NT2/D1 (cell line): ENCODE measurements around the gene CTBP2.
A peak's percentile ranks its signal among the peaks of the same experiment; 100 is the strongest.

Experiments
- DNase-seq: peaks from one replicate; pipeline ENCODE4 v3.0.0-alpha.2; 2011; ENCODE audit warnings: low read depth, low spot score
- H3K27me3 ChIP-seq: 2 replicates; pipeline ENCODE4 v1.6.0; 2011; ENCODE audit warnings: mild to moderate bottlenecking; ENCODE audit not compliant: insufficient read length, insufficient read depth
- H3K36me3 ChIP-seq: 2 replicates; pipeline ENCODE4 v1.6.1; 2011; ENCODE audit warnings: mild to moderate bottlenecking, low read length, mixed read lengths; ENCODE audit not compliant: insufficient read depth, insufficient read length
- H3K4me1 ChIP-seq: 2 replicates; pipeline ENCODE4 v1.5.1; 2011; ENCODE audit not compliant: insufficient read depth, insufficient read length
- H3K4me3 ChIP-seq: 2 replicates; pipeline ENCODE4 v1.5.1; 2011; ENCODE audit warnings: low read depth; ENCODE audit not compliant: insufficient read length
- H3K9ac ChIP-seq: 2 replicates; pipeline ENCODE4 v1.6.0; 2011; ENCODE audit warnings: low read depth; ENCODE audit not compliant: insufficient read length
- H3K9me3 ChIP-seq: 2 replicates; pipeline ENCODE4 v1.5.1; 2011; ENCODE audit warnings: mild to moderate bottlenecking, low read length; ENCODE audit not compliant: insufficient read depth
- SUZ12 ChIP-seq: IDR thresholded peaks from 2 replicates; pipeline ENCODE4 v1.6.1; 2011; ENCODE audit not compliant: insufficient read length, insufficient read depth; ENCODE audit errors: extremely low read depth
- YY1 ChIP-seq: IDR thresholded peaks from 2 replicates; pipeline ENCODE4 v1.6.1; 2011; ENCODE audit not compliant: insufficient read length, insufficient read depth
- ZNF274 ChIP-seq: IDR thresholded peaks from 2 replicates; pipeline ENCODE4 v1.6.1; 2011; ENCODE audit warnings: mild to moderate bottlenecking, low read depth, low read length

The CTBP2 gene

GRCh38 chr10:125048094-125048864 is 112.1 kb downstream of the CTBP2 start:
- DNase-seq: peak; percentile 59
- Histone ChIP-seq H3K27me3 (no peaks in the 10 kb centered on the region), H3K4me3 (no peak overlapping the region), H3K9me3 (no peaks in the 10 kb centered on the region), H3K9ac (peak overlapping the region; percentile 56), H3K36me3 (peaks cover 31% of the 10 kb centered on the region), H3K4me1 (peaks cover 9% of the 10 kb centered on the region)
- no peak for TF ChIP-seq YY1
- TF ChIP-seq SUZ12: no peak
- no peak for TF ChIP-seq ZNF274

GRCh38 chr10:125043841-125044658 is 116.3 kb downstream of the CTBP2 start:
- Histone ChIP-seq H3K9ac (no peak overlapping the region), H3K9me3 (no peaks in the 10 kb centered on the region), H3K4me3 (no peak overlapping the region), H3K36me3 (peaks cover 15% of the 10 kb centered on the region), H3K27me3 (no peaks in the 10 kb centered on the region), H3K4me1 (peaks cover 12% of the 10 kb centered on the region)
- DNase-seq: no peak
- TF ChIP-seq YY1 (no peak), SUZ12 (no peak), ZNF274 (no peak)

GRCh38 chr10:125041856-125042506 is 118.4 kb downstream of the CTBP2 start:
- no peak for DNase-seq
- Histone ChIP-seq H3K4me1 (peaks cover 15% of the 10 kb centered on the region), H3K27me3 (no peaks in the 10 kb centered on the region), H3K9me3 (no peaks in the 10 kb centered on the region), H3K4me3 (no peak overlapping the region), H3K9ac (no peak overlapping the region), H3K36me3 (peaks cover 23% of the 10 kb centered on the region)
- TF ChIP-seq ZNF274 (no peak), SUZ12 (no peak), YY1 (no peak)

- H3K4me1 ChIP-seq: peaks cover 15% of the 10 kb centered on the region
- H3K9ac ChIP-seq: no peak overlapping the region
- no peaks in the 10 kb centered on the region for H3K9me3 ChIP-seq
- no peaks in the 10 kb centered on the region for H3K27me3 ChIP-seq
- peaks cover 35% of the 10 kb centered on the region for H3K36me3 ChIP-seq
- TF ChIP-seq SUZ12: no peak
- TF ChIP-seq YY1: no peak
- TF ChIP-seq ZNF274: no peak
- no peak for DNase-seq
- H3K4me3 ChIP-seq: no peak overlapping the region
Measured at GRCh38 chr10:125039354-125039769, 121.0 kb downstream of the CTBP2 start.

- H3K27me3 ChIP-seq: no peaks in the 10 kb centered on the region
- DNase-seq: no peak
- H3K36me3 ChIP-seq: peaks cover 28% of the 10 kb centered on the region
- H3K9me3 ChIP-seq: no peaks in the 10 kb centered on the region
- TF ChIP-seq ZNF274 (no peak), SUZ12 (no peak), YY1 (no peak)
- H3K4me3 ChIP-seq: no peak overlapping the region
- H3K9ac ChIP-seq: no peak overlapping the region
- peaks cover 12% of the 10 kb centered on the region for H3K4me1 ChIP-seq
Measured at GRCh38 chr10:125038637-125039036, 121.7 kb downstream of the CTBP2 start.

GRCh38 chr10:125037145-125037877 is 123.1 kb downstream of the CTBP2 start:
- H3K9ac ChIP-seq: no peak overlapping the region
- peaks cover 36% of the 10 kb centered on the region for H3K36me3 ChIP-seq
- no peak for DNase-seq

More at GRCh38 chr10:125037145-125037877, 123.1 kb downstream of the CTBP2 start:
- Histone ChIP-seq H3K4me1 (peaks cover 11% of the 10 kb centered on the region), H3K9me3 (no peaks in the 10 kb centered on the region), H3K27me3 (no peaks in the 10 kb centered on the region), H3K4me3 (no peak overlapping the region)
- TF ChIP-seq YY1 (no peak), SUZ12 (no peak), ZNF274 (no peak)
